Measurements from ENCODE around the gene C12orf57. TPM values are rescaled to one million over a fixed set of nuclear protein-coding genes. Genes with fewer than 3 reads are reported as not detected.

The C12orf57 gene
- total RNA-seq, 1 donor from 2014 or later, result 236 TPM

GRCh38 chr12:6982532-6982931, 38.7 kb downstream of the C12orf57 start:
- peaks cover 2% of the 10 kb centered on the region for H3K36me3 ChIP-seq (ENCODE audit: control insufficient read depth, insufficient read depth, low read length)
- H3K4me3 ChIP-seq (ENCODE audit: low read depth, low read length), result no peak overlapping the region
- H3K27me3 ChIP-seq (ENCODE audit: control insufficient read depth, insufficient read depth, low read length), result no peaks in the 10 kb centered on the region
- DNase-seq (ENCODE audit: low read depth), result no peak
- no peak for TF ChIP-seq CTCF (IDR thresholded peaks at IDR 0.05; ENCODE audit: insufficient read depth, low read length, poor library complexity, severe bottlenecking)

GRCh38 chr12:6987956-6988553, 44.2 kb downstream of the C12orf57 start:
- no peak for TF ChIP-seq CTCF (IDR thresholded peaks at IDR 0.05; ENCODE audit: insufficient read depth, low read length, poor library complexity, severe bottlenecking)
- Histone ChIP-seq H3K36me3 (ENCODE audit: control insufficient read depth, insufficient read depth, low read length) (no peaks in the 10 kb centered on the region), H3K27me3 (ENCODE audit: control insufficient read depth, insufficient read depth, low read length) (no peaks in the 10 kb centered on the region), H3K4me3 (ENCODE audit: low read depth, low read length) (no peak overlapping the region)
- no peak for DNase-seq (ENCODE audit: low read depth)

Other genes starting within 250 kb of the C12orf57 start
- 0.07 and 0.13 TPM in 2 replicates for gene PIANP, start 243.2 kb upstream of the C12orf57 start, total RNA-seq
- gene COPS7A, start 220.0 kb upstream of the C12orf57 start, total RNA-seq, result 65.2 and 69.1 TPM in 2 replicates
- gene MLF2, start 190.9 kb upstream of the C12orf57 start, total RNA-seq, result 190 and 216 TPM in 2 replicates
- 169 and 193 TPM in 2 replicates for gene PTMS, start 177.7 kb upstream of the C12orf57 start, total RNA-seq
- not detected in 2 replicates for gene LAG3, start 171.5 kb upstream of the C12orf57 start, total RNA-seq
- 0.08 TPM in 1 of 2 replicates, not detected in the other for gene CD4, start 154.5 kb upstream of the C12orf57 start, total RNA-seq
- 0.21 and 0.75 TPM in 2 replicates for gene GPR162, start 122.2 kb upstream of the C12orf57 start, total RNA-seq
- gene P3H3, start 115.6 kb upstream of the C12orf57 start, total RNA-seq, result 21.8 and 27.7 TPM in 2 replicates
- gene GNB3, start 103.1 kb upstream of the C12orf57 start, total RNA-seq, result 0.34 and 0.38 TPM in 2 replicates
- 5.8 and 8.3 TPM in 2 replicates for gene CDCA3, start 92.7 kb upstream of the C12orf57 start, total RNA-seq
- 70.1 and 77.2 TPM in 2 replicates for gene USP5, start 91.9 kb upstream of the C12orf57 start, total RNA-seq
- gene TPI1, start 76.5 kb upstream of the C12orf57 start, total RNA-seq, result 499 and 519 TPM in 2 replicates
- 10.1 and 11.9 TPM in 2 replicates for gene SPSB2, start 70.7 kb upstream of the C12orf57 start, total RNA-seq
- gene LRRC23, start 39.2 kb upstream of the C12orf57 start, total RNA-seq, result 11.6 and 12.8 TPM in 2 replicates
- gene ENO2, start 29.4 kb upstream of the C12orf57 start, total RNA-seq, result 27.0 and 33.7 TPM in 2 replicates
- 32.7 and 38.6 TPM in 2 replicates for gene ATN1, start 16.1 kb upstream of the C12orf57 start, total RNA-seq
- gene RNU7-1, start 206 bp upstream of the C12orf57 start, total RNA-seq, result not detected in 2 replicates
- gene PTPN6, start 7.3 kb downstream of the C12orf57 start, total RNA-seq, result 17.0 and 31.3 TPM in 2 replicates
- 360 and 474 TPM in 2 replicates for gene PHB2, start 26.6 kb downstream of the C12orf57 start, total RNA-seq
- gene EMG1, start 26.9 kb downstream of the C12orf57 start, total RNA-seq, result 32.4 and 33.3 TPM in 2 replicates
- 11.8 and 12.5 TPM in 2 replicates for gene LPCAT3, start 74.5 kb downstream of the C12orf57 start, total RNA-seq
- gene C1S, start 116.7 kb downstream of the C12orf57 start, total RNA-seq, result 2.8 and 4.0 TPM in 2 replicates
- 7.5 and 13.5 TPM in 2 replicates for gene C1R, start 148.4 kb downstream of the C12orf57 start, total RNA-seq
- gene C1RL, start 165.2 kb downstream of the C12orf57 start, total RNA-seq, result 26.6 and 29.6 TPM in 2 replicates
- gene RBP5, start 184.9 kb downstream of the C12orf57 start, total RNA-seq, result 0.27 TPM in 1 of 2 replicates, not detected in the other
- 61.3 and 85.6 TPM in 2 replicates for gene CLSTN3, start 186.3 kb downstream of the C12orf57 start, total RNA-seq
- 25.0 and 32.1 TPM in 2 replicates for gene PEX5, start 245.7 kb downstream of the C12orf57 start, total RNA-seq